Measurements from ENCODE around the gene OR8B12.

DNA sequence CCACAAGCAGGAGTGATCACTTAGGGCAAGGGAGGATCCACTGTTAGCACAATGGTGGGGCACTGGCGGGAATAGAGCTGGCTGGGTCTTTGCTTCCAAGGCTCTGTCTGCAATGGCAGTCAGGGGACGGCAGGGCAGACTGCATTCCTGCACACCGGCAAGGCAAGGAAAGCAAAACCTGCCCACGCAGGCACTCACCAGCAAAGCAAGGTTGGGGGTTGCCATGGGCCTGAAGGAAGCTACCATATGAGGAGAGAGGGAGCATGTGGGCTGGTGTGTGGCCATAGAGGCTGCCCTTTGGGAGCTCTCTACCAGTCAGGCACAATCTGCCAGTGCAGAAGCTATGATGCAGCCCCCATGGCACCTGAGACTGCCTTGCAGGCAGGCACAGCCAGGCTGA is 33.2 kb downstream of the OR8B12 start:
- TF ChIP-seq POLR2AphosphoS5 (IDR thresholded peaks at IDR 0.05; ENCODE audit: low read depth, low read length) = no peak
- TF ChIP-seq POLR2A (IDR thresholded peaks at IDR 0.05; ENCODE audit: low read depth, low read length) = no peak
- TF ChIP-seq POU2F2 (IDR thresholded peaks at IDR 0.05; ENCODE audit: low read depth, low read length) = no peak

Measured in GM12891 (cell line).